H1 (cell line): ENCODE results near the gene NR3C1. TPM values are rescaled to one million over a fixed set of nuclear protein-coding genes. Genes with fewer than 3 reads are reported as not detected.
"Not testable (repeated sequence)": the region's sequence is repeated elsewhere in the genome, so short reads cannot be mapped to it uniquely, and the experiment has no call there.

Source experiments
- CTCF ChIA-PET: fragments of 300-600 bp; sonication (Branson Sonifier 250); formaldehyde crosslinking; loops from one replicate; lab custom pipeline; 2021; ENCODE audit not compliant: partially characterized antibody; lab: Charles Lee
- POLR2A ChIA-PET: fragments of 300-600 bp; sonication (Branson Sonifier 250); formaldehyde crosslinking; loops from one replicate; lab custom pipeline; 2021; ENCODE audit warnings: inconsistent platforms; ENCODE audit not compliant: partially characterized antibody; lab: Charles Lee
- DNase-seq, 2 experiments: peaks; one replicate each; pipeline versions ENCODE4 v3.0.0 to v3.0.0-alpha.2; 2010 to 2022; ENCODE audit warnings: low spot score in 2 of 2, low read depth in 1 of 2, mixed read lengths in 1 of 2
- FAIRE-seq: peaks from 2 replicates; lab custom pipeline; 2011; peaks lifted over from hg19 to GRCh38; lab: Jason Lieb, UNC
- H2AFZ ChIP-seq: 2 replicates; pipeline ENCODE4 v1.8.1; 2012; ENCODE audit warnings: low read length, inconsistent platforms
- H2AK5ac ChIP-seq: 2 replicates; pipeline ENCODE4 v1.6.1; 2013; ENCODE audit warnings: low read depth, low read length
- H2BK120ac ChIP-seq: replicated peaks from 2 replicates; pipeline ENCODE3; 2013; ENCODE audit warnings: low read depth, low read length, inconsistent platforms
- H2BK12ac ChIP-seq: 2 replicates; pipeline ENCODE4 v1.6.1; 2013; ENCODE audit warnings: low read depth, low read length
- H2BK15ac ChIP-seq: 2 replicates; pipeline ENCODE4 v1.6.1; 2013; ENCODE audit warnings: low read length
- H2BK20ac ChIP-seq: 2 replicates; pipeline ENCODE4 v1.6.1; 2013; ENCODE audit warnings: low read length
- H2BK5ac ChIP-seq: 2 replicates; pipeline ENCODE4 v1.6.1; 2013; ENCODE audit warnings: low read depth, low read length
- H3K14ac ChIP-seq: 2 replicates; pipeline ENCODE4 v1.6.1; 2013; ENCODE audit warnings: inconsistent platforms; ENCODE audit not compliant: insufficient read length
- H3K18ac ChIP-seq: 2 replicates; pipeline ENCODE4 v1.6.1; 2013; ENCODE audit warnings: low read length; ENCODE audit errors: extremely low read depth
- H3K23ac ChIP-seq: 2 replicates; pipeline ENCODE4 v1.6.1; 2013; ENCODE audit warnings: inconsistent platforms; ENCODE audit not compliant: insufficient read length
- H3K23me2 ChIP-seq: 2 replicates; pipeline ENCODE4 v1.6.1; 2013; ENCODE audit warnings: low read depth, low read length
- H3K27ac ChIP-seq: 2 replicates; pipeline ENCODE4 v1.6.1; 2011; ENCODE audit warnings: low read depth, low read length, inconsistent platforms
- H3K27me3 ChIP-seq, 4 experiments: replicated peaks in 1 of 4; 1 replicate in 1 of 4; 2 replicates in 3 of 4; pipeline versions ENCODE4 v1.6.1 to v1.8.1; 2011 to 2013; ENCODE audit warnings: low read length in 3 of 4, mild to moderate bottlenecking in 3 of 4, inconsistent platforms in 2 of 4, mixed read lengths in 2 of 4, moderate library complexity in 1 of 4; ENCODE audit not compliant: control insufficient read depth in 3 of 4, insufficient read depth in 3 of 4; ENCODE audit errors: extremely low read depth in 1 of 4
- H3K36me3 ChIP-seq, 4 experiments: 2 replicates each; pipeline versions ENCODE4 v1.6.1 to v1.8.1; 2011 to 2013; ENCODE audit warnings: mild to moderate bottlenecking in 4 of 4, low read length in 3 of 4, moderate library complexity in 2 of 4, control low read depth in 1 of 4, inconsistent platforms in 1 of 4; ENCODE audit not compliant: insufficient read depth in 4 of 4, control insufficient read depth in 2 of 4
- H3K4ac ChIP-seq: replicated peaks from 2 replicates; pipeline ENCODE3; 2013; ENCODE audit warnings: low read length, low read depth, mixed read lengths, inconsistent platforms; ENCODE audit not compliant: insufficient read length
- H3K4me1 ChIP-seq, 4 experiments: replicated peaks in 1 of 4; 1 replicate in 1 of 4; 2 replicates in 3 of 4; pipeline versions ENCODE4 v1.6.1 to v1.8.1; 2011 to 2013; ENCODE audit warnings: low read length in 3 of 4, inconsistent platforms in 2 of 4, mixed read lengths in 1 of 4; ENCODE audit not compliant: insufficient read depth in 4 of 4, control insufficient read depth in 3 of 4
- H3K4me2 ChIP-seq, 2 experiments: 2 replicates each; pipeline versions ENCODE4 v1.6.1 to v1.8.1; 2011 to 2013; ENCODE audit warnings: low read depth in 2 of 2, low read length in 2 of 2, control low read depth in 1 of 2, inconsistent platforms in 1 of 2, mild to moderate bottlenecking in 1 of 2; ENCODE audit not compliant: insufficient read depth in 1 of 2
- H3K4me3 ChIP-seq, 4 experiments: fragments of 200-600, 300-600 bp in 1 of 4; sonication (generic), shearing (Covaris generic), sonication (Bioruptor Twin) in 1 of 4; 2 replicates each; pipeline versions ENCODE4 v1.5.1 to v1.8.1; 2011 to 2016; ENCODE audit warnings: low read length in 4 of 4, low read depth in 3 of 4, control low read depth in 2 of 4, inconsistent platforms in 2 of 4, mild to moderate bottlenecking in 2 of 4, mixed read lengths in 1 of 4, moderate library complexity in 1 of 4; ENCODE audit not compliant: insufficient read depth in 2 of 4; ENCODE audit errors: extremely low read depth in 1 of 4
- H3K56ac ChIP-seq: replicated peaks from 2 replicates; pipeline ENCODE3; 2013; ENCODE audit warnings: low read depth, mild to moderate bottlenecking, mixed read lengths, low read length, inconsistent platforms; ENCODE audit not compliant: insufficient read length
- H3K79me1 ChIP-seq: 2 replicates; pipeline ENCODE4 v1.6.1; 2013; ENCODE audit warnings: low read depth, low read length, control low read depth
- H3K79me2 ChIP-seq, 2 experiments: 2 replicates each; pipeline versions ENCODE4 v1.6.1 to v1.8.1; 2012 to 2013; ENCODE audit warnings: low read length in 2 of 2, mild to moderate bottlenecking in 2 of 2, inconsistent platforms in 1 of 2; ENCODE audit not compliant: insufficient read depth in 2 of 2, control insufficient read depth in 1 of 2
- H3K9ac ChIP-seq, 4 experiments: replicated peaks in 1 of 4; 1 replicate in 1 of 4; 2 replicates in 3 of 4; pipeline versions ENCODE4 v1.6.1 to v1.8.1; 2011 to 2013; ENCODE audit warnings: low read depth in 3 of 4, low read length in 3 of 4, control low read depth in 2 of 4, mild to moderate bottlenecking in 2 of 4, moderate library complexity in 2 of 4, inconsistent platforms in 1 of 4; ENCODE audit errors: extremely low read depth in 1 of 4
- H3K9me3 ChIP-seq, 2 experiments: 2 replicates each; pipeline versions ENCODE4 v1.6.1 to v1.8.1; 2012 to 2013; ENCODE audit warnings: mild to moderate bottlenecking in 2 of 2, moderate library complexity in 2 of 2, control low read depth in 1 of 2, inconsistent platforms in 1 of 2, low read depth in 1 of 2, low read length in 1 of 2, mixed read lengths in 1 of 2; ENCODE audit not compliant: insufficient read depth in 2 of 2
- H4K20me1 ChIP-seq, 2 experiments: replicated peaks in 1 of 2; 2 replicates each; pipeline versions ENCODE3 to v1.8.1; 2011 to 2013; ENCODE audit warnings: inconsistent platforms in 2 of 2, low read length in 2 of 2, mild to moderate bottlenecking in 1 of 2; ENCODE audit not compliant: insufficient read depth in 2 of 2, control insufficient read depth in 1 of 2
- H4K5ac ChIP-seq: 2 replicates; pipeline ENCODE4 v1.6.1; 2013; ENCODE audit warnings: low read length, low read depth, mixed read lengths, inconsistent platforms; ENCODE audit not compliant: insufficient read length
- H4K8ac ChIP-seq: 2 replicates; pipeline ENCODE4 v1.8.0; 2013; ENCODE audit warnings: mild to moderate bottlenecking, moderate library complexity, low read length, inconsistent platforms; ENCODE audit not compliant: insufficient read depth; ENCODE audit errors: extremely low read depth
- H4K91ac ChIP-seq: replicated peaks from 2 replicates; pipeline ENCODE3; 2013; ENCODE audit warnings: low read length, mixed read lengths, inconsistent platforms; ENCODE audit not compliant: insufficient read length
- JUND ChIP-seq: IDR thresholded peaks from 2 replicates; pipeline ENCODE4 v1.6.1; 2011; ENCODE audit warnings: mild to moderate bottlenecking, improper control_type of control experiment, low read length
- KDM1A ChIP-seq: fragments of 200-600, 300-600 bp; sonication (generic); IDR thresholded peaks from 2 replicates; pipeline ENCODE4 v1.7.1; 2016; ENCODE audit warnings: mild to moderate bottlenecking, low read length, borderline replicate concordance
- SUZ12 ChIP-seq: fragments of 200-600 bp; sonication (generic); IDR thresholded peaks from 2 replicates; pipeline ENCODE4 v1.6.1; 2012; ENCODE audit warnings: mild to moderate bottlenecking, inconsistent platforms, low read length, moderate library complexity, mixed read lengths
- WGBS, 2 experiments: shearing (Covaris generic) in 1 of 2; methylation state at CpG; one replicate each; pipeline versions ENCODE4 v1.1.6 to v1.1.7; 2013 to 2015; ENCODE audit warnings: low lambda C conversion rate in 2 of 2, mixed read lengths in 2 of 2, inconsistent platforms in 1 of 2, low coverage in 1 of 2, missing lambda C conversion rate in 1 of 2; ENCODE audit not compliant: insufficient replicate concordance in 2 of 2, insufficient coverage in 1 of 2, insufficient read length in 1 of 2; ENCODE audit errors: extremely low coverage in 1 of 2, missing lambda C conversion rate in 1 of 2; 5-methylcytosine and 5-hydroxymethylcytosine counted together
- polyA plus RNA-seq, 7 experiments: library from polyadenylated mRNA; depleted of rRNA in 3 of 7; stranded (reverse) in 5 of 7; unstranded in 2 of 7; fragments of >200 nt in 5 of 7; fragments of 200-250 nt in 2 of 7; gene quantifications; 1 replicate in 5 of 7; 2 replicates in 1 of 7; 4 replicates in 1 of 7; pipeline versions ENCODE4 v1.2.1 to v1.2.3, GENCODE V29; 2011 to 2013; ENCODE audit warnings: missing spikeins in 2 of 7, mixed read lengths in 2 of 7
- total RNA-seq: library from RNA; stranded (reverse); fragmentation: NEBNext Ultra II Directional; extraction: Animal tissue kit (Norgen Biotek cat#: 25700); gene quantifications from 2 replicates; pipeline ENCODE4 v1.2.1, GENCODE V29; 2021

NR3C1 gene
- total and polyA plus RNA-seq, 2 of the 8 experiments (the other 6 are each of a cell fraction or from before 2014, with no cell fraction given) = 1.7 to 5.4 TPM

GRCh38 chr5:143334903-143335302, 68.6 kb downstream of the NR3C1 start (continued):
- TF ChIP-seq KDM1A (no peak), JUND (no peak), SUZ12 (no peak)

- H2AK5ac ChIP-seq, DNase-seq, POLR2A ChIA-PET, H2AFZ ChIP-seq, FAIRE-seq, H2BK120ac ChIP-seq, H2BK12ac ChIP-seq, H3K4me3 ChIP-seq, H2BK15ac ChIP-seq, CTCF ChIA-PET, H3K4me2 ChIP-seq, H3K27ac ChIP-seq, H4K91ac ChIP-seq, H3K56ac ChIP-seq, H3K4ac ChIP-seq, H3K23ac ChIP-seq, H3K9ac ChIP-seq, H3K27me3 ChIP-seq, H2BK5ac ChIP-seq, H4K5ac ChIP-seq, H3K79me1 ChIP-seq, H4K8ac ChIP-seq, H2BK20ac ChIP-seq, H3K9me3 ChIP-seq, H3K18ac ChIP-seq, H3K23me2 ChIP-seq, H4K20me1 ChIP-seq, H3K79me2 ChIP-seq, H3K14ac ChIP-seq, H3K36me3 ChIP-seq, H3K4me1 ChIP-seq: not testable (repeated sequence)
- 88% methylated on average over 3 of the region's 3 CpGs; no CpG with 5 or more reads in 1 of the 2 experiments for WGBS, 2 experiments
These were observed 69.1 kb downstream of the NR3C1 start for GRCh38 chr5:143334380-143334779.
